Sigmoid colon (tissue), 7 donors: ENCODE measurements around the gene OR4C5. TPM values are rescaled to one million over a fixed set of nuclear protein-coding genes. Genes with fewer than 3 reads are reported as not detected.
"Not testable (repeated sequence)": the region's sequence is repeated elsewhere in the genome, so short reads cannot be mapped to it uniquely, and the experiment has no call there.

Experiments used
- DNase-seq: peaks from one replicate; pipeline ENCODE4 v3.0.0-alpha.2; 2019
- H3K27ac ChIP-seq, 4 donors: fragments of 200-600 bp; sonication (generic); one replicate each; pipeline ENCODE4 v1.5.1; 2016 to 2019; ENCODE audit warnings: mild to moderate bottlenecking in 1 of 4
- H3K27me3 ChIP-seq, 3 donors: fragments of 200-600 bp; sonication (generic); one replicate each; pipeline ENCODE4 v1.5.1; 2019; ENCODE audit warnings: mild to moderate bottlenecking in 1 of 3
- H3K36me3 ChIP-seq, 4 donors: fragments of 200-600 bp; sonication (generic); one replicate each; pipeline ENCODE4 v1.5.1; 2016 to 2019
- H3K4me1 ChIP-seq, 4 donors: fragments of 200-600 bp; sonication (generic); one replicate each; pipeline ENCODE4 v1.5.1; 2017 to 2019
- H3K4me3 ChIP-seq, 4 donors: fragments of 200-600 bp; sonication (generic); one replicate each; pipeline ENCODE4 v1.5.1; 2017 to 2019; ENCODE audit warnings: mild to moderate bottlenecking in 2 of 4, moderate library complexity in 1 of 4
- H3K9me3 ChIP-seq, 4 donors: fragments of 200-600 bp in 3 of 4; sonication (generic) in 3 of 4; one replicate each; pipeline versions ENCODE4 v1.5.1 to v1.6.1; 2013 to 2019
- CTCF ChIP-seq, 4 experiments: fragments of 450-650 bp in 3 of 4; fragments of 200-600 bp in 1 of 4; IDR thresholded peaks; one replicate each; pipeline ENCODE4 v1.5.1; 2016 to 2019; ENCODE audit warnings: antibody characterized with exemption in 4 of 4, mild to moderate bottlenecking in 3 of 4, moderate library complexity in 2 of 4
- EP300 ChIP-seq, 4 donors: sonication (generic); formaldehyde crosslinking; IDR thresholded peaks; one replicate each; pipeline ENCODE4 v1.6.1; 2017; ENCODE audit warnings: antibody characterized with exemption in 4 of 4
- POLR2A ChIP-seq, 2 donors: fragments of 450-650 bp; IDR thresholded peaks; one replicate each; pipeline ENCODE4 v1.6.1; 2016; ENCODE audit warnings: antibody characterized with exemption in 2 of 2, mild to moderate bottlenecking in 2 of 2, moderate library complexity in 2 of 2
- POLR2AphosphoS5 ChIP-seq, 4 donors: sonication (generic); formaldehyde crosslinking; IDR thresholded peaks; one replicate each; pipeline ENCODE4 v1.6.1; 2017; ENCODE audit warnings: antibody characterized with exemption in 4 of 4
- WGBS, 2 donors: extraction: QIAGEN DNeasy Blood & Tissue Kit; methylation state at CpG; one replicate each; pipeline ENCODE4 v1.1.7; 2013; 5-methylcytosine and 5-hydroxymethylcytosine counted together
- intact Hi-C: fragments of 100-400 bp; cut with DNase I; formaldehyde crosslinking; loops from one replicate; pipeline ENCODE4 v1.15.1; 2023
- polyA plus RNA-seq, 3 donors: library from polyadenylated mRNA; stranded (reverse); fragments of 200-250 nt; gene quantifications; one replicate each; pipeline ENCODE4 v1.2.3, GENCODE V29; 2013
- total RNA-seq, 4 donors: library from RNA; depleted of rRNA; stranded (reverse); fragments of >200 nt; gene quantifications; one replicate each; pipeline ENCODE4 v1.1.0, GENCODE V29; 2016
- donor health status: healthy with polysubstance abuse.
- donor health status: Bipolar disorder and iron deficiency.
- donor health status: healthy.

The OR4C5 gene
- total RNA-seq: not detected
- polyA plus RNA-seq: not detected

- Histone ChIP-seq H3K4me1 (no peaks in the 10 kb centered on the region), H3K27me3 (no peaks in the 10 kb centered on the region), H3K27ac (no peak within 1 kb of the TSS), H3K4me3 (no peak within 1 kb of the TSS), H3K9me3 (no peaks in the 10 kb centered on the region), H3K36me3 (no peaks in the 10 kb centered on the region)
- TF ChIP-seq POLR2AphosphoS5 (IDR thresholded peaks at IDR 0.05) (no peak), POLR2A (IDR thresholded peaks at IDR 0.05) (no peak), CTCF (IDR thresholded peaks at IDR 0.05) (no peak), EP300 (IDR thresholded peaks at IDR 0.05) (no peak)
- DNase-seq: no peak
- 86% methylated on average over 2 of the region's 2 CpGs for WGBS, 2 donors
- intact Hi-C loops: no loop called here
Observed at GRCh38 chr11:48366365-48366764, at the start of gene OR4C5. TSS of gene OR4C5 (minus strand) at chr11:48366465. CDS start at chr11:48366465, 0 bp downstream.

- no peaks in the 10 kb centered on the region for H3K36me3 ChIP-seq
- H3K4me3 ChIP-seq: no peak overlapping the region
- no peak overlapping the region for H3K27ac ChIP-seq
- TF ChIP-seq EP300 (IDR thresholded peaks at IDR 0.05): no peak
- no peak for TF ChIP-seq CTCF (IDR thresholded peaks at IDR 0.05)
- peaks cover 0 to 8% (median 2%) of the 10 kb centered on the region in 4 donors for H3K9me3 ChIP-seq
- intact Hi-C loops: no loop called here
- H3K27me3 ChIP-seq: no peaks in the 10 kb centered on the region
- WGBS, 2 donors: 45 to 55% methylated on average over 4 of the region's 4 CpGs
- DNase-seq: no peak
- no peaks in the 10 kb centered on the region for H3K4me1 ChIP-seq
Observed at GRCh38 chr11:48384670-48385069, 18.4 kb upstream of the OR4C5 start.

DNA sequence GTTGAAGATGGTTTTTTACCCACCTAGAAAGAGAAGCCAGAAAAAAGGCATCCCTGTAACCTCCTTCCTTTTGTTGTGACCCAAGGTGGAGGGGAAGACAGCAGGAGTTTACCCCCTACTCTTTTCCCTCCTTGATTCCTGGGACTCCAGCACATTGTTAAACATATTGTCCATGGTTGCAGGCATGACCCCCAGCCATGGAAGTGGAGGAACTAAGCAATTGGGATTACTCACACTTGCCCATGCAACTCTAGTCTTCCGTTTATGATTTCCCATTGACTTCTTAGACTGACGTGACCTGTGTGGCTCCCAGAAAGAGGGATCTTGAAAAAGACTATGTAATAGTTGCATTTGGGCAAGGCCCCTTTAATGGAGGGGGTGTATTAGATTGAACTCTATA, 17.9 kb upstream of the OR4C5 start:
- H3K27ac ChIP-seq, H3K36me3 ChIP-seq, intact Hi-C loops, H3K4me3 ChIP-seq, H3K4me1 ChIP-seq, H3K27me3 ChIP-seq, DNase-seq: not testable (repeated sequence)
- peaks cover 0 to 12% (median 2%) of the 10 kb centered on the region in 4 donors for H3K9me3 ChIP-seq
- 72 to 74% methylated on average over 2 of the region's 2 CpGs for WGBS, 2 donors

GRCh38 chr11:48361289-48361688, 5.0 kb downstream of the OR4C5 start:
- H3K9me3 ChIP-seq, H3K36me3 ChIP-seq, intact Hi-C loops, H3K27me3 ChIP-seq, DNase-seq, H3K27ac ChIP-seq, H3K4me1 ChIP-seq, H3K4me3 ChIP-seq: not testable (repeated sequence)
- WGBS, 2 donors: 46 to 47% methylated on average over 2 of the region's 2 CpGs

DNA sequence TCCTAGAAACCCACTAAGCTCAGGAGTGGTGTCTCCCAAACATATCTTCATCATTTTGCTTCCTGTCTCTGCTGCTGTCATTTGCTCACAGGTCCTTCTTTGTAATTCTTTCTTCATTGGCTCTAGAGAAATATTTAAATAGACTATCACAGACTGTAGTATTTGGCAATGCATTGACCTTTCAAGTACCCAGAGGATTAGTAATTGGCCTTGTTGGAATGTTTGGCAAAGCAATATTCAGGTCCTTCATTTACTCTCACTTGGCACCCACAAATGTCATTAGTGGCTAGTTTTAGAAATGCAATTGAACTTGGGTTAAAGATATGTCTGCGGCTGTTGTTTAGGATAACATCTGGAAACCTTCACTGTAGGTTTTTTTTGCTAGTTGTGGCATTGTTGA, 11.6 kb downstream of the OR4C5 start:
- DNase-seq: no peak
- H3K27me3 ChIP-seq: no peaks in the 10 kb centered on the region
- intact Hi-C loops: loop anchor here (5.0 kb wide), 1 partner anchor 1673 kb away; no protein-coding TSS in a partner anchor
- no peaks in the 10 kb centered on the region for H3K4me1 ChIP-seq
- peaks cover 0 to 6% (median 0%) of the 10 kb centered on the region in 4 donors for H3K9me3 ChIP-seq
- H3K4me3 ChIP-seq: no peak overlapping the region
- H3K36me3 ChIP-seq: no peaks in the 10 kb centered on the region
- WGBS, 2 donors: 85 to 92% methylated on average over 1 of the region's 1 CpG
- TF ChIP-seq POLR2AphosphoS5 (IDR thresholded peaks at IDR 0.05) (no peak), POLR2A (IDR thresholded peaks at IDR 0.05) (no peak), EP300 (IDR thresholded peaks at IDR 0.05) (no peak), CTCF (IDR thresholded peaks at IDR 0.05) (no peak)
- H3K27ac ChIP-seq: no peak overlapping the region

DNA sequence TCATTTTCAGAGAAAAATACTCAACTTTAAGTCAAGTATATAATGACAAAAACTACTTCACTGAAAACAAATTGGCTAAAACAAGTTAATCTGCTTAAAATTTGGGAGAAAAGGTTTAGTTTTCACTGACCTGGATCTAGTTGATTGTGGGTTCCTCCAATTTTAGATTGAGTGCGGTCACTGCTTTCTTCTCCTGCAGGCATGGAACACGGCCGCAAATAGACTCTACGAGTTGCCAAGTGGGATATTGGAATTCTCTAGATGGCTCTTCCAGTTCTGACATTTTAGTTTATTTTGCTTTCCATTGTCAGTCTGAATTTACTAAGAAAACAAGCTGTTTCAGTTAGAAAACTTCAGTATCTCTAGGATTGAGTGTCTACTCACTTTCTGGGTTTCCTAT, 12.3 kb downstream of the OR4C5 start:
- H3K4me3 ChIP-seq: no peak overlapping the region
- no peak for TF ChIP-seq POLR2A (IDR thresholded peaks at IDR 0.05)
- no peak for TF ChIP-seq CTCF (IDR thresholded peaks at IDR 0.05)
- no peak for TF ChIP-seq EP300 (IDR thresholded peaks at IDR 0.05)
- TF ChIP-seq POLR2AphosphoS5 (IDR thresholded peaks at IDR 0.05): no peak
- intact Hi-C loops: no loop called here
- H3K4me1 ChIP-seq: no peaks in the 10 kb centered on the region
- H3K9me3 ChIP-seq: peaks cover 0 to 6% (median 0%) of the 10 kb centered on the region in 4 donors
- no peak for DNase-seq
- H3K36me3 ChIP-seq: no peaks in the 10 kb centered on the region
- no peaks in the 10 kb centered on the region for H3K27me3 ChIP-seq
- no peak overlapping the region for H3K27ac ChIP-seq
- whole genome bisulfite sequencing, 2 donors: 93 to 94% methylated on average over 4 of the region's 4 CpGs

DNA sequence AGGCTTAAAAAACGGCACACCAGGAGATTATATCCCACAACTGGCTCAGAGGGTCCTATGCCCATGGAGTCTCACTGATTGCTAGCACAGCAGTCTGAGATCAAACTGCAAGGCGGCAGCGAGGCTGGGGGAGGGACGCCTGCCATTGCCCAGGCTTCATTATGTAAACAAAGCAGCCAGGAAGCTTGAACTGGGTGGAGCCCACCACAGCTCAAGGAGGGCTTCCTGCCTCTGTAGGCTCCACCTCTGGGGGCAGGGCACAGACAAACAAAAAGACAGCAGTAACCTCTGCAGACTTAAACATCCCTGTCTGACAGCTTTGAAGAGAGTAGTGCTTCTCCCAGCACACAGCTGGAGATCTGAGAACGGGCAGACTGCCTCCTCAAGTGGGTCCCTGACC, 20.0 kb downstream of the OR4C5 start:
- WGBS, 2 donors: 70 to 74% methylated on average over 5 of the region's 5 CpGs

DNA sequence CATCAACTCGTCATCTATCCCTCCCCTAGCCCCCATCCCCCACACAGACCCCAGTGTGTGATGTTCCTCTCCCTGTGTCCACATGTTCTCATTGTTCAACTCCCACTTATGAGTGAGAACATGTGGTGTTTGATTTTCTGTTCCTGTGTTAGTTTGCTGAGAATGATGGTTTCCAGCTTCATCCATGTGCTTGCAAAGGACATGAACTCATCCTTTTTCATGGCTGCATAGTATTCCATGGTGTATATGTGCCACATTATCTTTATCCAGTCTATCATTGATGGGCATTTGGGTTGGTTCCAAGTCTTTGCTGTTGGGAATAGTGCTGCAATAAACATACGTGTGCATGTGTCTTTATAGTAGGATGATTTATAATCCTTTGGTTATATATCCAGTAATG, 23.8 kb downstream of the OR4C5 start:
- H3K27me3 ChIP-seq, H3K27ac ChIP-seq, H3K4me1 ChIP-seq, H3K36me3 ChIP-seq, intact Hi-C loops, H3K9me3 ChIP-seq, H3K4me3 ChIP-seq, DNase-seq: not testable (repeated sequence)
- WGBS, 2 donors: 43 to 54% methylated on average over 2 of the region's 2 CpGs

More for the DNA sequence above, 20.0 kb downstream of the OR4C5 start:
- H3K9me3 ChIP-seq, H3K27me3 ChIP-seq, H3K4me1 ChIP-seq, H3K36me3 ChIP-seq, H3K4me3 ChIP-seq, DNase-seq, H3K27ac ChIP-seq, intact Hi-C loops: not testable (repeated sequence)
